ENCODE results near the gene ELMO1. TPM values are rescaled to one million over a fixed set of nuclear protein-coding genes. Genes with fewer than 3 reads are reported as not detected.

Gene ELMO1
- total RNA-seq, 1 donor from 2014 or later, result 0.13 TPM

GRCh38 chr7:36964297-36964696, 484.4 kb downstream of the ELMO1 start:
- no peak for DNase-seq (ENCODE audit: low read depth)

GRCh38 chr7:36962367-36962766, 486.3 kb downstream of the ELMO1 start:
- DNase-seq (ENCODE audit: low read depth), result no peak

GRCh38 chr7:36961693-36962092, 487.0 kb downstream of the ELMO1 start:
- no peak for DNase-seq (ENCODE audit: low read depth)

GRCh38 chr7:36961097-36961496, 487.6 kb downstream of the ELMO1 start:
- DNase-seq (ENCODE audit: low read depth), result no peak

GRCh38 chr7:36960105-36960504, 488.6 kb downstream of the ELMO1 start:
- no peak for DNase-seq (ENCODE audit: low read depth)

- no peak for DNase-seq (ENCODE audit: low read depth)
These were observed 490.4 kb downstream of the ELMO1 start for GRCh38 chr7:36958111-36958733.

- DNase-seq (ENCODE audit: low read depth), result no peak
These were observed 491.0 kb downstream of the ELMO1 start for GRCh38 chr7:36957620-36958019.

- DNase-seq (ENCODE audit: low read depth), result no peak
These were observed 491.9 kb downstream of the ELMO1 start for GRCh38 chr7:36956814-36957213.

- DNase-seq (ENCODE audit: low read depth), result no peak
These were observed 493.1 kb downstream of the ELMO1 start for GRCh38 chr7:36955456-36956129.

GRCh38 chr7:36951257-36951697, 497.4 kb downstream of the ELMO1 start:
- no peak for DNase-seq (ENCODE audit: low read depth)

GRCh38 chr7:36949711-36950600, 498.7 kb downstream of the ELMO1 start:
- DNase-seq (ENCODE audit: low read depth), result no peak

- peak; percentile 15 for DNase-seq (ENCODE audit: low read depth)
These were observed 502.3 kb downstream of the ELMO1 start for GRCh38 chr7:36946401-36946739.

GRCh38 chr7:36945612-36946400, 502.9 kb downstream of the ELMO1 start:
- peak; percentile 35 for DNase-seq (ENCODE audit: low read depth)

GRCh38 chr7:36944838-36945237, 503.8 kb downstream of the ELMO1 start:
- no peak for DNase-seq (ENCODE audit: low read depth)

GRCh38 chr7:36943591-36944435, 504.9 kb downstream of the ELMO1 start:
- DNase-seq (ENCODE audit: low read depth), result no peak

- no peak for DNase-seq (ENCODE audit: low read depth)
These were observed 505.7 kb downstream of the ELMO1 start for GRCh38 chr7:36942955-36943354.

GRCh38 chr7:36942541-36942940, 506.1 kb downstream of the ELMO1 start:
- no peak for DNase-seq (ENCODE audit: low read depth)

GRCh38 chr7:36942025-36942424, 506.6 kb downstream of the ELMO1 start:
- no peak for DNase-seq (ENCODE audit: low read depth)

- DNase-seq (ENCODE audit: low read depth), result no peak
These were observed 507.3 kb downstream of the ELMO1 start for GRCh38 chr7:36941359-36941758.

- no peak for DNase-seq (ENCODE audit: low read depth)
These were observed 508.8 kb downstream of the ELMO1 start for GRCh38 chr7:36939816-36940215.

Data from myocyte (in vitro differentiated cells).